GM18526 (cell line): ENCODE data around the gene BOLA3.

Source experiments
- POLR2A ChIP-seq: IDR thresholded peaks from 3 replicates; pipeline ENCODE4 v1.6.1; 2011; ENCODE audit not compliant: insufficient read length; ENCODE audit errors: extremely low read depth

The BOLA3 gene

DNA sequence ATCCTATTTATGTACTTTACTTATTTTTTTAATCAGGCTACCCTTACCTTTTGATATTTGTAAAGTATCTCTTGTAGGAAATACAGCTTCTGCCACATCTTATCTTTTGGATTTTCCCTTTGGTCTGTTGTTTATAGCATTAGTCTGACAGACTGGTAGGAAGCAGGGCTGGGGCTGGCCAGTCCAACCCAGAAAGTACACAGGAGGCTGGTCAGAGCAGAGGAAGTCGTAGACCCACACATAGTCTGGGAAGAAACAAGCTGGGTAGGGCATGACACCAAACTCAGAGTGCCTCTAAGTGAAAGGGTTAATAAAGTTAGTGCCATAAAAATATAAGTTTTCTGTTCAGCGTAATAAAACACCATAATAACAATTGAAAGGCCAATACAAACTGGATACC lies 51.7 kb downstream of the BOLA3 start:
- no peak for TF ChIP-seq POLR2A

DNA sequence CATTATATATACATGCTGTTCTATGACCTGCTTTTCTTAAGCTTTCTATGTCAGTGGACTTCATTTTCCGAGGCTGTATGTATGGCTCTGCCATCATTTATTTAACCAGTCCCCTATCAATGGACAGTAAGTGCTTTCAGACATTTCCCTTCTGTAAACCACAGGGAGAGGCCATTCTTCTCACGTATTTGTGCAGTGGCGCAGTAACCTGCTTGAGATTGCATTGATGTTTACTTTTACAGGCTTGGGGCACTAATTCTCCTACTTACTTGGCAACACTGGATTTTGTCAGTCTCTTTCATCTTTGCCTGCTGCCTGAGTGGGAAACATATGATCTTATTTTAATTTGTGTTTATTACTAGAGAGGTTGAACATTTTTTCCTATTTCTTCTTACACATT lies 52.1 kb downstream of the BOLA3 start:
- TF ChIP-seq POLR2A, result no peak

DNA sequence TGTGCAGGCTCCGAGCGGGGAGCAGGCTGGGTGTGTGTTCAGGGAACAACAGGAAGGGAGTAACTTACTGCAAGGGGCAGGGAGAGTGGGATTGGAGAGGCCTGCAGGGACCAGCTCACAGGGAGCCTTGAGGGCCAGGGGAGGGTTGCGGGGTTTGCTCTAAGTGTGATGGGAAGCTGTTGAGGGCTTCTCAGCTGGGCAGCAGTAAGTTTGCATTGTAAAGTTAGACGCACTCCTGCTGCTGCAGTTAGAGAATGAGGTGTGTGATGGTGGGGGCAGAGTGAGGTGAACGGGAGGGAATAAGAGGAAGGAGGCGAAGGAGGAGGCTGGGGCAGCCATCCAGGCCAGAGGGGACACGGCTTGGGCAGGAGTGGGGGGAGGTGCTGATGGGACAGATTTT lies 53.4 kb downstream of the BOLA3 start:
- TF ChIP-seq POLR2A, result no peak

DNA sequence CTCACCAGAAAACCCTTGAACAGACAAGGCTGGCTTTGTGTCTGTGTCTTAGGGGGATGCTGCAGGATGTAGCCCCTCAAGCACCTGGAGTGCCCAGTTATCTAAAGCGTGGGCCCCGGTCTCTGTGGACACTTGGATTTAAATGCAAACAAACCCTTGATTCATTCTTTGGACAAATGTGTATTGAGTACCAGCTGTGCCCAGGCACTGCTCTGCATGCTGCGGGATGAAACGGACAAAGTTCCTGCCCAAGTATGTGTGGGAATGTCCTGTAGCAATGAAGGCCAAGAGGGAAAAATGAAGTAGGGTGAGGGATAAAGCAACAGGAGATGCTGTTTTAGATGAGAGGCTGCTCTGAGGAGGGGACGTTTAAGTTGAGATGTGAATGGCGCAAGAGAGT lies 53.9 kb downstream of the BOLA3 start:
- TF ChIP-seq POLR2A, result no peak

DNA sequence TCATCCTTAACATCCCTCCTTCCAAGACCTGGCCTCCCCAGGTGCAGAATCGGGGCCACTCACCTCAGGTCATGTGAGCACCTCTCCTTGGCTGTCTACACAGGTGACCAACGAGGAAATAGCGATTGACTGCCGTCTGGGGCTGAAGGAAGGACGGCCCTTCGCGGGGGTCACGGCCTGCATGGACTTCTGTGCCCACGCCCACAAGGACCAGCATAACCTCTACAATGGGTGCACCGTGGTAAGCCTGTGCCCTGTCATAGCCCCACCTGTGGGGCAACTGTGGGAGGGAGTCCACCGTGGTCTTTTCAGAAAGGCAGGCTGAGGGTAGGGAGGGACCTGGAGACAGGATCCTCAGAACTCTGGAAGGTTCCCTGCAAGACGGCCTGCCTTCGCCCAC lies 54.3 kb downstream of the BOLA3 start:
- no peak for TF ChIP-seq POLR2A

DNA sequence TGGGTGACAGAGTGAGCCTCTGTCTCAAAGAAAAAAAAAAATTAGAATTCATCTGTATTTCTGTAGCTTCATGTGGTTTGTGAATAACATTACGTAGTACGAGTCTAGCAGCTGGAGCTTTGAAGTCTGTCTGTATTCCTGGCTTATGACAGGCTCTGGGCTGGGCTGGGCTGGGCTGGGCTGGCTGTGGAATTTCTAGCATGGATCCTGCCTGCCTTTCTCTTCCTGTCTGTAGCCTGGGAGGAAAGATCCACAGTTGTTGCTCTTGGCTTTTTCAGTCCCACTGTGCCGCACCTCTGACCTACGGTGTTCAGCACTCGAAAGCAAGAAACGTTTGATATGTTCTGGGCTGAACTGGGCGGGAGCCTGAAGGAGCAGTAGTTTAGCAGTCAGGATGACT lies 55.4 kb downstream of the BOLA3 start:
- TF ChIP-seq POLR2A, result no peak

DNA sequence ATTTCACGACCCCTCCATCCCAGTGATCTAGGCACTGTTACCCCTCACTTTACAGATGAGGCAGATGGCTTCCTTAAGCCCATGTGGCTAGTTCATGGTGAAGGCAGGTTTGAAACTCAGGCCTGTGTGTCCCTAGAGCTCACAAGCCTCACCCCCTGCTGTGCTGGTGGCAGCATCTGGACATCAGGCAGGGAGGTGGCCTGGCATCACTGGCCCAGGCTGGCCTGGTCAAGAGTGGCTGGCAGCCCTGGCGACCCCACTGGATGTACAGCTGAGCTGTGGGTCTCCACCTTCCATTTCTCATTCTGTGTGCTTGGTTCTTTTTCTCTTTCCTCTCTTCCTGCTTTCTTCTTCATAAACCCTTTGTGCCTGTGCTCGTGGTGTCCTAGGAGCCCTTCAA lies 56.3 kb downstream of the BOLA3 start:
- TF ChIP-seq POLR2A, result no peak

DNA sequence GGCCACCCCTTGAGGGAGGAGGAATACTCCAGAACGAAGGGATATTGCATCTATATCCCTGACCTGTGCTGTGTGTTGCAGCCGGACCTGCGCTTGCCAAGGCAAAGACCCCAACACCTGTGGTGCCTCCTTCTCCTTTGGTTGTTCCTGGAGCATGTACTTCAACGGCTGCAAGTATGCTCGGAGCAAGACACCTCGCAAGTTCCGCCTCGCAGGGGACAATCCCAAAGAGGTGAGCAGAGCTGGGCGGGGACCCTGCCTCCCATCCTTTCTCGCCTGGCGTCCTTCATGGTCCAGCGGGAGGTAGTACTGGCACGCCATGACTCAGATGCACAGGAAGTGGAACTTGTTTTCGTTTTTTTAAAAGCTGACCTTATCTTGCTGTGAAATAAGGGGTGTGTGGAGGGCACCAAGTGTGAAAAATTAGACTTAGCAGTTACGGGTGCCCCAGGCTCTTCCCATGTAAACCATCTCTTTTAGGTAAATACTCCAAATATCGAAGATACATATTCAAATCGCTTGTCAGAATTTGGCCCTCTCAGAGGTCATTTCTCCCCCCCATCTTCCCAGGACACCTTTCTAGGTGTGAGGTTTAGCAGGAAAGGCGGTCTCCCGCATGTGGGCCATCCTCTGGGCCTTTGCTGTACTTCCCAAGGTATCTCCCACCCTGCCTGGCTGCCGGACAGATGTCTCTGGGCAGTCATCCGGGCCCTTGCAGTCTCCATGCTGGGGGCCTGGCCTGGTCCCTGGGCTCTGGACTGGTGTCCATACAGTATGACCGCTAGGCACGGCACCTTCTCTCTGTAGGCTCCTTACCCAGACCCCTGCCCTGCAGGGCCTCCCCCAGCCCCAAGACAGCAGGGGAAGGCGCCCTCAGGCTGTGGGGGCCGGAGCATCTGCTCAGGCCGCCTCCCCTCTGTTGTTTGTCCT lies 57.6 kb downstream of the BOLA3 start:
- no peak for TF ChIP-seq POLR2A

DNA sequence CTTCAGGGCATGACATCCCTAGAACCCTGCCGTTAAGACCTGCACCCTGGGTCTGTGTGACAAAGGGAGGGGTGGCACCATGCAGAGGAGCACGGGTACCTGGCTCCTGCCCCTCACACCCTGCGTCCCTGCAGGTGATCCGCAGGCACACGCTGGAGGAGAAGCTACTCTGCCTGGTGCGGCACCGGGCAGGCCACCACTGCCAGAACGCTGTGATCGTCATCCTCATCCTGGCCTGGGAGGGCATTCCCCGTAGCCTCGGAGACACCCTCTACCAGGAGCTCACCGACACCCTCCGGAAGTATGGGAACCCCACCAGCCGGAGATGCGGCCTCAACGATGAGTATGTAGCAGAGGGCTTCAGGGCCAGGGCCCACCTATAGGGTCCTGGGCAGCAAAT lies 60.0 kb downstream of the BOLA3 start:
- no peak for TF ChIP-seq POLR2A

DNA sequence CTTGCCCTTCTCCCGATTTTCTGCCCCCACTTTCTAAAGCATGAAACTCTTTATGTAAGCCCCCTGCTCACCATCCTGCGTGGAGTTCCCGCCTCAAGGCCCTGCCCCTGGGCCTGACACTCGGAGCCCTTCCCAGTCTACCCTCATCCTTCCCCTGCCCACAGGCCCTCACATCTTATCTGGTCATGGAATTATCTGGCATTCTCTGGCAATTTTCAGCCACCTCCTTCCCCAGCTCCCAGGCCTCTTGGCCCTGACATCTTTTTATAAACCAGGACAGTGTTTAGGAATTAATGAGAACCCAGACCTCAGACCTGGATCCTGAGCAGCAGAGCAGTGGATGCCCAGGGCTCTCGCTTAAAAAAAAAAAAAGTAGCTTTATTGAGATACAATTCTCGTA lies 61.7 kb downstream of the BOLA3 start:
- no peak for TF ChIP-seq POLR2A
